22Rv1 (cell line): ENCODE measurements around the gene PTMA.

Experiments
- CTCF ChIP-seq: fragments of 450-650 bp; IDR thresholded peaks from 2 replicates; pipeline ENCODE4 v1.5.1; 2017; ENCODE audit warnings: mild to moderate bottlenecking
- ZFX ChIP-seq: fragments of 450-650 bp; IDR thresholded peaks from 2 replicates; pipeline ENCODE4 v1.6.1; 2017; ENCODE audit warnings: antibody characterized with exemption, borderline replicate concordance

DNA sequence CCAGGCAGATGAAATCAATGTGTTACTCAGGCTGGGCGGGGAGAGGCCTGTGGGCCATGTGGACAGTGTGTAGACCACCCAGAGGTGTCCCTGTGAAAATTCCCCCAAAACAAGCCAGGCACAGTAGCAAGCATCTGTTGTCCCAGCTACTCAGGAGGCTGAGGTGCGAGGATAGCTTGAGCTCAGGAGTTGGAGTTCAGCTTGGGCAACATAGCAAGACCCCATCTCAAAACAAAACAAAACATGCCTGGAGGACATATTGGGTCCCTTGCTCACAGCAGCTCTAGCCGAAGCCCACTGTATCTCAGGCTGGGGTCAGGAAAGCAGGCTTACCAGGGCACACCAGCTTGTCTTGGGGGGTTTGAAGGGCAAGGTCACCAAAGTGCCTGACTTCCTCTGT lies 4.3 kb upstream of the PTMA start:
- TF ChIP-seq CTCF (no peak), ZFX (no peak)
